H9 (cell line): ENCODE measurements around the gene NCAN. TPM values are rescaled to one million over a fixed set of nuclear protein-coding genes. Genes with fewer than 3 reads are reported as not detected.
A peak's percentile ranks its signal among the peaks of the same experiment; 100 is the strongest.

ENCODE experiments used
- DNase-seq: peaks from one replicate; pipeline ENCODE4 v3.0.0-alpha.2; 2017
- H2AFZ ChIP-seq: one replicate; pipeline ENCODE4 v1.6.1; 2013; ENCODE audit warnings: mild to moderate bottlenecking, low read length, control low read depth, moderate library complexity
- H2AK5ac ChIP-seq: 2 replicates; pipeline ENCODE4 v1.6.1; 2013; ENCODE audit warnings: low read length, control low read depth, mixed read lengths; ENCODE audit not compliant: insufficient read length
- H2BK120ac ChIP-seq: one replicate; pipeline ENCODE4 v1.6.1; 2013; ENCODE audit warnings: low read depth, mild to moderate bottlenecking, low read length, control low read depth, inconsistent platforms; ENCODE audit not compliant: poor library complexity, severe bottlenecking
- H2BK12ac ChIP-seq: 2 replicates; pipeline ENCODE4 v1.6.1; 2013; ENCODE audit warnings: low read length, control low read depth, mixed read lengths, low read depth; ENCODE audit not compliant: insufficient read length
- H2BK15ac ChIP-seq: 2 replicates; pipeline ENCODE4 v1.6.1; 2013; ENCODE audit warnings: low read depth, low read length, control low read depth
- H2BK20ac ChIP-seq: one replicate; pipeline ENCODE4 v1.6.1; 2013; ENCODE audit warnings: low read depth, mild to moderate bottlenecking, low read length, control low read depth, inconsistent platforms; ENCODE audit not compliant: poor library complexity, severe bottlenecking
- H2BK5ac ChIP-seq: 2 replicates; pipeline ENCODE4 v1.6.1; 2013; ENCODE audit warnings: low read length, control low read depth, mixed read lengths; ENCODE audit not compliant: insufficient read length
- H3K14ac ChIP-seq: 2 replicates; pipeline ENCODE4 v1.6.1; 2013; ENCODE audit warnings: low read length, control low read depth; ENCODE audit not compliant: insufficient read depth
- H3K18ac ChIP-seq: 2 replicates; pipeline ENCODE4 v1.6.1; 2013; ENCODE audit warnings: low read depth, mild to moderate bottlenecking, mixed read lengths, low read length, control low read depth; ENCODE audit not compliant: insufficient read length
- H3K23ac ChIP-seq: 2 replicates; pipeline ENCODE4 v1.6.1; 2013; ENCODE audit warnings: low read length, control low read depth, mixed read lengths, low read depth; ENCODE audit not compliant: insufficient read length
- H3K23me2 ChIP-seq: 2 replicates; pipeline ENCODE4 v1.6.1; 2013; ENCODE audit warnings: low read depth, mild to moderate bottlenecking, mixed read lengths, low read length, control low read depth; ENCODE audit not compliant: insufficient read length, poor library complexity, severe bottlenecking
- H3K27ac ChIP-seq: 2 replicates; pipeline ENCODE4 v1.5.1; 2013; ENCODE audit warnings: low read length, control low read depth, mixed read lengths, low read depth; ENCODE audit not compliant: insufficient read length
- H3K27me3 ChIP-seq: 2 replicates; pipeline ENCODE4 v1.6.1; 2013; ENCODE audit warnings: low read length, control low read depth, inconsistent platforms; ENCODE audit not compliant: insufficient read depth
- H3K4ac ChIP-seq: 2 replicates; pipeline ENCODE4 v1.6.1; 2013; ENCODE audit warnings: low read depth, mild to moderate bottlenecking, control low read depth, inconsistent platforms, low read length, moderate library complexity
- H3K4me1 ChIP-seq: 2 replicates; pipeline ENCODE4 v1.6.1; 2013; ENCODE audit warnings: low read length, control low read depth, inconsistent platforms; ENCODE audit not compliant: insufficient read depth
- H3K4me2 ChIP-seq: 2 replicates; pipeline ENCODE4 v1.6.1; 2013; ENCODE audit warnings: low read length, control low read depth, mixed read lengths; ENCODE audit not compliant: insufficient read length, insufficient read depth
- H3K56ac ChIP-seq: 2 replicates; pipeline ENCODE4 v1.6.1; 2013; ENCODE audit warnings: low read depth, mild to moderate bottlenecking, mixed read lengths, low read length, control low read depth; ENCODE audit not compliant: insufficient read length
- H3K79me1 ChIP-seq: 2 replicates; pipeline ENCODE4 v1.6.1; 2013; ENCODE audit warnings: low read depth, mild to moderate bottlenecking, moderate library complexity, low read length, control low read depth, inconsistent platforms; ENCODE audit not compliant: insufficient read depth, poor library complexity, severe bottlenecking
- H3K79me2 ChIP-seq: 2 replicates; pipeline ENCODE4 v1.6.1; 2013; ENCODE audit warnings: low read length, control low read depth, inconsistent platforms; ENCODE audit not compliant: insufficient read depth
- H3K9ac ChIP-seq: 2 replicates; pipeline ENCODE4 v1.6.1; 2013; ENCODE audit warnings: low read length, control low read depth, mixed read lengths; ENCODE audit not compliant: insufficient read length; ENCODE audit errors: extremely low read depth
- H3K9me3 ChIP-seq: one replicate; pipeline ENCODE4 v1.6.1; 2013; ENCODE audit warnings: low read depth, low read length, inconsistent platforms; ENCODE audit not compliant: control insufficient read depth
- H3T11ph ChIP-seq: one replicate; pipeline ENCODE4 v1.6.1; 2013; ENCODE audit warnings: mild to moderate bottlenecking, low read length, control low read depth, inconsistent platforms
- H4K20me1 ChIP-seq: one replicate; pipeline ENCODE4 v1.6.1; 2013; ENCODE audit not compliant: control insufficient read depth, insufficient read length, insufficient read depth
- H4K5ac ChIP-seq: 2 replicates; pipeline ENCODE4 v1.6.1; 2013; ENCODE audit warnings: low read depth, mild to moderate bottlenecking, mixed read lengths, low read length, control low read depth; ENCODE audit not compliant: insufficient read length
- H4K8ac ChIP-seq: replicated peaks from 2 replicates; pipeline ENCODE4 v1.6.1; 2013; ENCODE audit warnings: low read length, control low read depth, mixed read lengths, low read depth; ENCODE audit not compliant: insufficient read length
- H4K91ac ChIP-seq: 2 replicates; pipeline ENCODE4 v1.6.1; 2013; ENCODE audit warnings: low read depth, mild to moderate bottlenecking, moderate library complexity, mixed read lengths, low read length, control low read depth; ENCODE audit not compliant: insufficient read length
- H3K27ac Mint-ChIP-seq, 3 experiments: 2 replicates in 2 of 3; 3 replicates in 1 of 3; pipeline ENCODE4 v1.8.0; 2020 to 2021; ENCODE audit warnings: mixed read lengths in 3 of 3, mild to moderate bottlenecking in 1 of 3, moderate library complexity in 1 of 3
- H3K27me3 Mint-ChIP-seq: 2 replicates; pipeline ENCODE4 v1.8.0; 2021; ENCODE audit warnings: low read depth, mild to moderate bottlenecking, moderate library complexity, mixed read lengths
- H3K36me3 Mint-ChIP-seq, 3 experiments: 2 replicates in 2 of 3; 3 replicates in 1 of 3; pipeline ENCODE4 v1.8.0; 2020 to 2021; ENCODE audit warnings: low read depth in 3 of 3, mixed read lengths in 3 of 3; ENCODE audit not compliant: insufficient read depth in 1 of 3
- H3K4me1 Mint-ChIP-seq, 2 experiments: 2 replicates each; pipeline ENCODE4 v1.8.0; 2020; ENCODE audit warnings: mixed read lengths in 2 of 2
- H3K4me3 Mint-ChIP-seq, 2 experiments: 2 replicates in 1 of 2; 3 replicates in 1 of 2; pipeline ENCODE4 v1.8.0; 2020 to 2021; ENCODE audit warnings: mild to moderate bottlenecking in 2 of 2, mixed read lengths in 2 of 2, moderate library complexity in 1 of 2
- H3K9me3 Mint-ChIP-seq, 2 experiments: 2 replicates in 1 of 2; 3 replicates in 1 of 2; pipeline ENCODE4 v1.8.0; 2020; ENCODE audit warnings: mild to moderate bottlenecking in 2 of 2, mixed read lengths in 2 of 2, moderate library complexity in 1 of 2
- CTCF ChIP-seq: fragments of 200-600 bp; sonication (generic); conservative IDR thresholded peaks from 3 replicates; pipeline ENCODE4 v1.8.0; 2021; ENCODE audit warnings: antibody characterized with exemption, mild to moderate bottlenecking
- WGBS: extraction: QIAGEN DNeasy Blood & Tissue Kit; methylation state at CpG from one replicate; pipeline ENCODE4 v1.1.7; 2013; ENCODE audit warnings: missing lambda C conversion rate, low lambda C conversion rate, mixed read lengths; ENCODE audit not compliant: insufficient read length; ENCODE audit errors: extremely low coverage; 5-methylcytosine and 5-hydroxymethylcytosine counted together
- total RNA-seq: library from RNA; stranded (reverse); gene quantifications from 2 replicates; pipeline ENCODE4 v1.2.1, GENCODE V29; 2021

Gene NCAN
- total RNA-seq, 1 experiment from 2014 or later: 1.6 TPM

- H3K36me3 Mint-ChIP-seq: peaks cover 7 to 42% (median 35%) of the 10 kb centered on the region in 3 experiments; a peak in 6 of 7 replicates
Observed at GRCh38 chr19:19201697-19202630, 9.8 kb upstream of the NCAN start.

More at GRCh38 chr19:19201697-19202630, 9.8 kb upstream of the NCAN start:
- Histone ChIP-seq H4K91ac (no peak overlapping the region), H2BK120ac (no peak overlapping the region), H2AFZ (no peak overlapping the region), H3K4me1 (no peaks in the 10 kb centered on the region), H3K14ac (no peak overlapping the region), H3K79me1 (no peaks in the 10 kb centered on the region), H3K4me2 (peak overlapping the region; percentile 68), H3T11ph (no peak overlapping the region), H2BK5ac (no peak overlapping the region), H3K9ac (peak overlapping the region; percentile 51), H2AK5ac (no peak overlapping the region), H3K23me2 (peaks cover 7% of the 10 kb centered on the region), H2BK12ac (no peak overlapping the region), H3K23ac (no peak overlapping the region), H4K8ac (no peak overlapping the region), H3K4ac (no peak overlapping the region), H3K18ac (no peak overlapping the region), H4K5ac (no peak overlapping the region), H4K20me1 (no peaks in the 10 kb centered on the region), H3K56ac (no peak overlapping the region), H3K9me3 (no peaks in the 10 kb centered on the region), H3K27ac (no peak overlapping the region), H2BK15ac (no peak overlapping the region), H3K27me3 (peaks cover 21% of the 10 kb centered on the region; the same call in 1 of the 2 replicates), H3K79me2 (no peaks in the 10 kb centered on the region), H2BK20ac (no peak overlapping the region)
- peak overlapping the region; percentile 92 for H3K4me3 Mint-ChIP-seq
- peaks cover 0 to 6% of the 10 kb centered on the region in 2 experiments; a peak in 2 of 5 replicates for H3K9me3 Mint-ChIP-seq
- H3K27ac Mint-ChIP-seq: no peak overlapping the region; a peak in 2 of 7 replicates
- no CpG with 5 or more reads among the region's 19 CpGs for WGBS
- peaks cover 42% of the 10 kb centered on the region for H3K27me3 Mint-ChIP-seq
- peaks cover 14 to 25% of the 10 kb centered on the region in 2 experiments for H3K4me1 Mint-ChIP-seq
- DNase-seq: no peak
- no peak for TF ChIP-seq CTCF
